T1000 (cell line): ENCODE results near the gene RPRD2.
"Not testable (repeated sequence)": the region's sequence is repeated elsewhere in the genome, so short reads cannot be mapped to it uniquely, and the experiment has no call there.

Experiments
- DNase-seq: peaks from one replicate; lab custom pipeline; 2025; ENCODE audit warnings: mixed read lengths; lab: John Stamatoyannopoulos, UW

Gene RPRD2

DNA sequence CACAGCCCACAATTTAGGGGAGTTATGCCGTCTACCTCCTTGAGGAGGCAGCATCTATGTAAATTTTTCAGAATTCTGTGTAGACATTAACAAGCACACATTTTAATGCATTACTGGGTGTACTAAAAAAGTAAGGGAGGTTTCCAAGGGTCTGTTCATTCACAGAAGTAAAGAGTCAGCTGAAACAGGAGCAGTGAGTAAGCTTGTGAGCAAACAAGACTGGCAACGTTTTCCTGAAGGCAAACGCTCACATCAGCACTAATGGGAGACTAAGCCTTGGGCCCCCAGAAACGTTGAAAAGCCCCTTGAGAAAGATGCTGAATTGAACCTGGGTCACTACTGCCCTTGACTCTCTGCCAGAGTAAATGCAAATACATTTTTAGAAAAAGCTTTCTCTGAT is 25.7 kb downstream of the RPRD2 start:
- DNase-seq = no peak

DNA sequence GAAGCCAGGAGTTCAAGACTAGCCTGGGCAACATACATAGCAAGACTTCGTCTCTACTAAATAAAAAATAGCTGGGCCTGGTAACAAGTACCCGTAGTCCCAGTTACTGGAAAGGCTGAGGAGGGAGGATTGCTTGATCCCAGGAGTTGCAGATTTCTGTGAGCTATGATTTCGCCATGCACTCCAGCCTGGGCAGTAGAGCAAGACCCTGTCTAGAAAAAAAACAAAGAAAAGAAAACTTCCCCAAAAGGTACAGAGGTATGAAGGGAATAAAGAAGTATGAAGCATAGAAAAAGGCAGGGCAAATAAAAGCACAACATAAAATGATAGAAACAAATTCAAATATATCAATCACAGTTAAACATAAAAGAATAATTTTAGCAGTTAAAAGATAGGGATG is 28.7 kb downstream of the RPRD2 start:
- no peak for DNase-seq

DNA sequence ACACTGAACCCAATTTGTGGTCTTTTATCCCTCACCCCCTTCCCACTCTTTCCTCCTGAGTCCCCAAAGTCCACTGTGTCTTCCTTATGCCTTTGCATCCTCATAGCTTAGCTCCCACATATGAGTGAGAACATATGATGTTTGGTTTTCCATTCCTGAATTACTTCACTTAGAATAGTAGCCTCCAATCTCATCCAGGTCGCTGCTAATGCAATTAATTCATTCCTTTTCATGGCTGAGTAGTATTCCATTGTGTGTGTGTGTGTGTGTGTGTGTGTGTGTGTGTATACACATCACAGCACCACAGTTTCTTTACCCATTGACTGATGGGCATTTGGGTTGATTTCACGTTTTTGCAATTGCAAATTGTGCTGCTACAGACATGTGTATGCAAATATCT is 31.2 kb downstream of the RPRD2 start:
- not testable (repeated sequence) for DNase-seq

DNA sequence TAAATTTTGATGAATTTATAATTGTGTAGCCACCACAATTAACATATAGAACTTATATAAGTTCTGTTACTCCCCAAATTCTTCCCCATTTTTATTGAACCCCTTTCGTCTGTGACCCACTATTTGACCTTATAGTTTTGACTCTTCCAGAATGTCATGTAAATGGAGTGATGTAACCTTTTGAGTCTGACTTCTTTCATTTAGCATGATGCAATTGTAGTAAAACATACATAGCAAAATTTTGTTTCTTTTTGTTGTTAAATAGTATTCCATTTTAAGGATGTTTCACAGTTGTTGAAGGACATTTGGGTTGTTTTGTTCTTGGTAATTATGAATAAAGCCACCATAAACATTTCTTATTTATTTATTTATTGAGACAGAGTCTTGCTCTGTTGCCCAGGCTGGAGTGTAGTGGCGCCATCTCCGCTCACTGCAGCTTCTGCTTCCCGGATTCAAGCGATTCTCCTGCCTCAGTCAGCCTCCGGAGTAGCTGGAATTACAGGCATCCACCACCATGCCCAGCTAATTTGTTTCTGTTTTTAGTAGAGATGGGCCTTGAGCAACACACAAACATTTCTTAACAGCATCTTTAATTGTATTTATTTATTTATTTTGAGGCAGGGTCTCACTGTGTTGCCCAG is 33.6 kb downstream of the RPRD2 start:
- no peak for DNase-seq

DNA sequence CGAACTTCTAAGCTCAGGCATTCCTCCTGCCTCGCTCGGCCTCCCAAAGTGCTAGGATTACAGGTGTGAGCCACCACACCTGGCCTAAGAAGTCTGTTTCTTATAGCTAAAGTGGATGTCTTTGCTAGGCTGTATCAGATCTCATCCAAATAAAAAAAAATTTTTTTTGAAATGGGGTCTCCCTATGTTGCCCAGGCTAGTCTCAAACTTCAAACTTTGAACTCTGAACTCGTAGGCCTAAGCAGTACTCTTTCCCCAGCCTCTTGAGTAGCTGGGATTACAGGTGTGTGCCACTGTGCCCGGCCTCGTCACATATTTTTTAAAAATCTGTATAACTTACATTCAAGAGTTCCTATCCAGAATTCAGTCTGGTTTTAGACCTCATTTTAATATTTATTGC is 40.5 kb downstream of the RPRD2 start:
- no peak for DNase-seq

DNA sequence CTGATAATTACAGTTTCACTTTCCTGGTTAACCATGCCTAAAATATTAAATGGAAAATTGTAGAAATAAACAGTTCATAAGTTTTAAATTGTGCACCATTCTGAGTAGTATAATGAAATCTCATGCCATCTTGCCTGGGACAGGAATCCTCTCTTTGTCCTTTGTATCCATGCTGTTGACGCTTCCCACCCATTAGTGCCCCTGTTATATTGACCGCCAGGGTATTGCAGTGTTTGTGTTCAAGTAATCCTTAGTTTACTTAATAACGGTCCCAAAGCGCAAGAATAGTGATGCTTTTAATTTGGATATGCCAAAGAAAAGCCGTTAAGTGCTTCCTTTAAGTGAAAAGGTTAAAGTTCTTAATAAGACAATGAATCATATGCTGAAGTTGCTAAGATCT is 41.7 kb downstream of the RPRD2 start:
- no peak for DNase-seq

DNA sequence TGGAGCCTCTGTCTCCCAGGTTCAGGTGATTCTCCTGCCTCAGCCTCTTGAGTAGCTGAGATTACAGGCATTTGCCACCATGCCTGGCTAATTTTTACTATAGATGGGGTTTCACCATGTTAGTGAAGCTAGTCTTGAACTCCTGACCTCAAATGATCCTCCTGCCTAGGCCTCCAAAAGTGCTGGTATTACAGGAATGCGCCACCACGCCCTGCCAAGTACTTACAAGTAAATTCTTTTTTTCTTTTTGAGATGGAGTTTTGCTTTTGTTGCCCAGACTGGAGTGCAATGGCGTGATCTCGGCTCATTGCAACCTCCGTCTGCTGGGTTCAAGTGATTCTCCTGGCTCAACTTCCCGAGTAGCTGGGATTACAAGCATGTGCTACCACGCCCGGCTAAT is 42.5 kb downstream of the RPRD2 start:
- no peak for DNase-seq

DNA sequence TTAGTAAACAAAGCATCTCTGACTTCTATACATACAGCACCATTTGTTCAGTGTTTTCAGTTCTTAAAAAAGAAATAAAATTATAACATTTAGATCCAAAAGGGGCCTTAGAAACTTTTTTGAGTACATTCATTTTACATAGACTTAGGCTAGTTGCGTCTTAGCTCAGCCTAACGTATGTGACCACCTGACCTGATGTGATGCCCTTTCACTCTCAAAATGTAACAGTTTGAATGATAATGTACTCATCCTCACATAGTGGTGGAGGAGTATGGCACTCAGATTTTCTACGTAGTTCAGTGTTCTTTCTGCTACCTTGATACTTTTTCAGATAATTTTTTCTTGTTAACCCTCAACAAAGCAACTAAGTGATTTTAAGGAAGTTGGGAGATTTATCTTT is 43.4 kb downstream of the RPRD2 start:
- no peak for DNase-seq

DNA sequence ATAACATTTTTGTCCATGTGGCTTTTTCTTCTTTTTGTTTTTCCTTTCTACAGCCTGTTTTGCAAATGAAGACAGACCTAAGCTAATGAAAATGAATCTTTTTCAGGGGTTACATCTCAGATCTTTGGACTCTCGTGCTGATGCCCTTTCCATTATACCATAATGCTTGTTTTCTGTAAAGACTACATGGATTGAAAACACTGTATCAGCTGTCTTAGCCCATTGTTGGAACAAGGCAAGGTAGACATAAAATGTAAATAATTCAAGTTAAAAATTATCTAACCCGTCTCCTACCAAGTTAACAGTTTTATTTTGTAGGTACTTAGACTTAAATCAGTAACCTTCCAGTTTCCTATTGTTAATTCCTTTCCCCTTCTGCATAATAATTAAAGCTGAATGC is 44.9 kb downstream of the RPRD2 start:
- DNase-seq = no peak

DNA sequence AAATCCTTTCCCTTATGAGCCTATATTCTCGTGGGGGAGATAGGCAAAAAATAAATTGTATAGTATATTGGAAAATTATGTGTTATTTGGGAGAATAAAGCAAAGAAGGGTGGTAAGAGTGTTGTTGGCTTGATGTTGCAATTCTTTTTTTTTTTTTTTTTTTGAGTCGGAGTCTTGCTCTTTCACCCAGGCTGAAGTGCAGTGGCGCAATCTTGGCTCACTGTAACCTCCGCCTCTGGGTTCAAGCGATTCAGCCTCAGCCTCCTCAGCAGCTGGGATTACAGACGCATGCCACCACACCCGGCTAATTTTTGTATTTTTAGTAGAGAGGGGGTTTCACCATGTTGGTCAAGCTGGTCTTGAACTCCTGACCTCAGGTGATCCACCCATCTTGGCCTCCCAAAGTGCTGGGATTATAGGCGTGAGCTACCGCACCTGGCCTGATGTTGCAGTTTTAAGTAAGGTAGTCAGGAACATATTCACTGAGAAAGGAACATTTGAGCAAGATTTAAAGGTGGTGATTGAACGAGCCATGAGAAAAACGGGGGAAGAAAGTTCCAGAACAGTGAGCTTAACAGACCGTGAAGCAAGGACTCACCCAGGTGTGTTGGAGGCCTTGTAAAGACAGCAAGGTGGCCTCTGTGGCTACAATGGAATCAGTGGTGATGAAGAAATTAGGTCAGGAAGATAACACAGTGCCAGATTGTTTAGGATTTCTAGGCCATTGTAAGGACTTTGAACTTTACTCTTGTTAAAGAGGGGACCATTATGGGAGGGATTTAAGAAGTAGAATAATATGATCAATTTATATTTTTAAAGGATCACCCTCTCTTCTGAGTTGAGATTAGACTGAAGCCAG is 45.8 kb downstream of the RPRD2 start:
- no peak for DNase-seq

DNA sequence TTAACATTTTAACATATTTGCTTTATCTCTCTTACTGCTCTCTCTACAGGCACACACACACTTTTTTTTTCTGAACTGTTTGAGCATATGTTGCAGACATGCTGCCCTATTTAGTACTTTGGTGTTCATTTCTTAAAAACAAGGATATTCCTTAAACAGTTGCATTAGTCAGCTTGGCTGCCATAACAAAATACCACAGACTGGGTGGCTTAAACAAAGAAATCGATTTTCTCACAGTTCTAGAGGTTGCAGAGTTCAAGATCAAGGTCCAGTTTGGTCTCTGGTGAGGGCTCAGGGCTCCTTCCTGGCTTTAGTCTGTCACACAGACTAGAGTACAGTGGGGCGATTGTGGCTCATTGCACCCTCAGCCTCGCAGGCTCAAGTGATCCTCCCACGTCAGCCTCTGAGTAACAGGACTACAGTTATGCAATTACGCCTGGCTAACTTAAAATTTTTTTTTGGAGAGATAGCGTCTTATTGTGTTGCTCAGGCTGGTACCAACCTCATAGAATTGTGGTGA is 46.7 kb downstream of the RPRD2 start:
- DNase-seq = no peak

DNA sequence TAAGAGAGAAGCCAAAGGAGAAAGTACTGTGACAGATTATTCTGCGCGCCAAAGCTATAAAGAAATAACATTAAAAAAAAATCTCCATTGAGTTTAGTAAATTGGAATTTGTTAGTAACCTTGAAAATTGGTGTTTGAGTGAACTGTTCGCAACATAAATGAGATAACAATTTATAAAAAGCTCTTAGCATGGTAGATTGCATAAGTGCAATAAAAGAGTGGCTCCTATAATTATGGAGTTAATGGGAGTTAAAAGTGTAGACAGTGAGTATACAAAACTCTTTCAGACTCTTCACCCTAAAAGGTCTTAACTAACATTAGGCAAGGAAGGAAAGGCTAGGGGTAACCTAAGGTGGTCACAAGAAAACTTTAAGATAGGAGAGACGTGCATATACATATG is 50.6 kb downstream of the RPRD2 start:
- DNase-seq = no peak

DNA sequence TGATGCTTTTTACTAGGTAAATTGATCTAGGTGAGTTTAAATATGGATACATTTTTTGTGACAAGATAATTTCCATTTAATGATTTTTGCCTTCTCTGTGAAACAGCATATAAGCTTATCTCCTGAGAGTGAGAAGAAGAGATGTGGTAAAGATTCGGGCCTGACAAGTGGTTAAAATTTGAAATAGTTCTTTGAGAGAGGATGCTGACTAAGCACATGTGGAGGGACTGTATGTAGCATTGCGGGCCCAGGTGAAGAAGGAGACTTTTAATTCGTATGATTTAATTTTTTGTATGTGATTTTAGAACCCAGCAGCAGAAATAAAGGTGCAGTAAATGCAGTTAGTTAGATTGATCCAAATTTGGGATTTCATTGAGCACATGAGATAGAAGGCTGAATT is 51.9 kb downstream of the RPRD2 start:
- DNase-seq = no peak

DNA sequence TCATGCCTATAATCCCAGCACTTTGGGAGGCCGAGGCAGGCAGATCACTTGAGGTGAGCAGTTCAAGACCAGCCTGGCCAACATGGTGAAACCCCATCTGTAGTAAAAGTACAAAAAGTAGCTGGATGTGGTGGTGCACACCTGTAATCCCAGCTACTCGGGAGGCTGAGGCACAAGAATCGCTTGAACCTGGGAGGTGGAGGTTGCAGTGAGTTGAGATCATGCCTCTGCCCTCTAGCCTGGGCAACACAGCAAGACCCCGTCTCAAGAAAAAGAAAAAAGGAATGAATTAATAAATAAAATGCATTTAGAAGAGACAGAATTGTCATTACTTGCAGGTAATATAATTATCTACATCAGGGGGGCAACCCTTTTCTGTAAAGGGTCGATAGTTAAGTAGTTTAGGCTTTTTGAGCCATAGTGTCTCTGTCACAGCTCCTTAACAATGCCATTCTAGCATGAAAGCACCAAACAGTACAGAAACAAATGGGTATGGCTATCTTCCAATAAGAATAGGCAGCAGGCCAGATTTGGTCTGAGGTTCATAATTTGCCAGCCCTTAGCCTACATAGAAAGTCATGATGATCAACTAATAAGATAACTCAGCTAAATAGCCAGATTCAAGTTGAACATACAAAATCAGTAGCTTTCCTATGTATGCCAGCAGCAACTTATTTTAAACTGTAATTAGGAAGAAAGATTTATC is 56.8 kb downstream of the RPRD2 start:
- no peak for DNase-seq

DNA sequence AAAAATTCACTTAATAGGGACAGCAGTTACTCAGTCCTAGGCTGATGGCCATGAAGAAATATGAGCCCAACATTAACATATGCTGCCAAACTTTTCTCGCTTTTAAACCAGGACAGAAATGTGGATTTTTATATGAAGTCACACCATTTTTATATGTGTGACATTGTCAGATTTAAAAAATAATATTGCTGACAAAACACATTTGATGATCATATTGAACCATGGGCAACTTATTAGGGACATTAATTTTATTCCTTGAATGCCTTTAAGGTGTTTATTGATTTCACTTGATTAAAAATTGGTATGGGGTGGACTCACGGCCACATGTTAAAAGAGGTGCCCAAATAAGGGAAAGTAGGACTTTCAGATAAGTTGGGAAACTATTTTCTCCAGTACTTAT is 58.6 kb downstream of the RPRD2 start:
- DNase-seq = no peak

DNA sequence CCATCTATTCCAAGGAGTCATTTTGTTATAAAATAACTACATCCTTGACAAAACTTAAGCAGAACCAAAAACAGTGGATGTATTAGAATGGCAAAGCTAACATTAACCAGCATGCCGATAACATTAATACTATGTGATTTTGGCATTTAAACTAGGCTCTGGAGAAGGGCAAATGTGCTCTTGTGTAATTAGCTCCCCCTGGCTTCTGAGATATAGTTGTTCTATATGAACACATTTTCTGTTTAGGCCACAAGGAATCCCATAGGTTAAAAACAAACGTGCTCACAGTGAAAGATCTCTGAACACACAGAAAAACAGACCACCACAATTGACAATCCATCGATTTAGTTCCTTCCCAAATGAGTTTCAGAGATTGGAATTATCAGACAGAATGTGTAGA is 65.9 kb downstream of the RPRD2 start:
- DNase-seq = no peak

DNA sequence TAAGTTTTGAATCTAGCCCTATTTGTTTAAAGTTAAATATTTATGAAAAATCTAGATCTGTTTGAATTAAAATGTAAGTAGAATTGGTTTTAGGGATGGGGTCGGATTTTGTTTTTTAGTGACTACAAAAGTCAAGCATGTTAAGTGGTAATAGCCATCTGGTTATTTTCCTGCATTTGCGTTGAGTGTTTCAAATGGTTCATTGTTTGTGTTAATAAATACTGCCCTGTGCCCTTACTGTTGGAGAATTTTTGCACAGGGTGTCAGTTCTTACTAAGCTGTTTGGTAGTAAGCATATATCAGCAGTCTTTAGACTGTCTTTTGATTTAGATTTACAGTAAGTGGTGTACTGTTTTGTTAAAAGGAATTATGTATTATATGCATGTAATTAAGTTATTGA is 77.2 kb downstream of the RPRD2 start:
- no peak for DNase-seq

DNA sequence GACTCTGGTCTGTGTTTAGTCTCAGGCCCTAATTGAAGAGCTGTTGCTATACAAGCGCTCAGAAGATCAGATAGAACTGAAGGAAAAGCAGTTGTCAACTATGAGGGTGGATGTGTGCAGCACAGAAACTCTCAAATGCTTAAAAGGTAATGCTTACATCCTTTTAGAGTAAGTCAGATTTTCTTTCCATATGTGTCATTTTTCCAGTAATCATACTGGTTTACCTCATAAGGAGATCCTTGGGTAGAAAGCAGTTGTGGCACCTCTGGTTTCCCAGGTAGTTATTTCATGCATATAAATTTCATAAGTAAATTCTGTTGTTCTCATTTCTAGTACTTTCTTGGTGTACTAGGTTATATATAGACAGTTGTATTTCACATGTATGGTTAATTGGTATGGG is 80.3 kb downstream of the RPRD2 start:
- DNase-seq = no peak

DNA sequence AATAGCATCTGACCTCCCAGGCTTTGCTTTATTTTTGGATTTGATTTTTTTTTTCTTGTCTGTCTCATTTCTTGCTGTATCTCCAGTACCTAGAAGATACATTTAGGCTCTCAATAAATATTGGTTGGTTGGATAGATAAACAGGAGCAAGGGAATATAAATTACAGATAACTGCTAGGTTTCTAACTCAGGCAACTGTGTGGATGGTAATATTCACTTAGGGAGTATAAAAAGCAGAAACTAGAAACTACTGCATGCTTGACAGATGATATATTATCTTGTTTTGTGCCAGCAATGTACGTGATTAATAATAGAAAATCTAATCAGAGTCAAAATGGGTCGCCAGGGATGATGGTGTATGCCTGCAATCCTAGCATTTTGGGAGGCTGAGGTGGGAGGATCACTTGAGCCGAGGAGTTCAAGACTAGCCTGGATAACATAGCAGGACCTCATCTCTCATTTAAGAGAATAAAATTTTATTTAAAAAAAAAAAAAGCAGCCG is 92.2 kb downstream of the RPRD2 start:
- DNase-seq = no peak

DNA sequence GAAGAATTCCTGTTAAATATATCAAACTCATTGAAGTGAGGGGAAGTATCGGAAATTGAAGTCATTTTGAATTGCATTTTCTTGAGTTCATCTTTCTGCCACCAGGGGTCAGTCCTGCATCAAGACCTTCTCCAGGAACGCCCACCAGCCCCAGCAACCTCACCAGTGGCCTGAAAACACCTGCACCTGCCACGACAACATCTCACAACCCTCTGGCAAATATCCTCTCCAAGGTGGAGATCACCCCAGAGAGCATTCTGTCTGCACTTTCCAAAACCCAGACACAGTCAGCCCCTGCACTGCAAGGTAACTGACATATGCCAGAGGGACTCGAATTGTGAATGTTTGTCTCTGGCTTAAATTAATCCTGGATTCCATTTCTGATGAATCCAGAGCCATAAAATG is 100.5 kb downstream of the RPRD2 start:
- peak; percentile 28 for DNase-seq

DNA sequence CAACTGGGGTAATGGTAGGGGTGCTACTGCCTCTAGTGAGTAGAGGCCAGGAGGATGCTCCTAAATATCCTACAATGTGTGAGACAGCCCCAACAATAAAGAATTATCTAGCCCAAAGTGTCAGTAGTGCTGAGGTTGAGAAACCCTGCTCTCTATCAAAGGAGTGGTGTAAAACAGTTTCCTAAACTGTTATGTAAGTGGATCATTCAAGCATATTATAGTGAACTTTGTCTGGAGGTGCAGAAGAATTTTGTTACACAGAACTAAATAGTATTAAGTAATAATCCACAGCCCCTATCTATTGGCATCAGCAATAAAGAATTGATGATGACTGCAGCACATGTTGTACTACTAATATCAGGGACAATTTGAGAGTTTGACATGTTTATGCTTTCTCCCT is 103.0 kb downstream of the RPRD2 start:
- no peak for DNase-seq

DNA sequence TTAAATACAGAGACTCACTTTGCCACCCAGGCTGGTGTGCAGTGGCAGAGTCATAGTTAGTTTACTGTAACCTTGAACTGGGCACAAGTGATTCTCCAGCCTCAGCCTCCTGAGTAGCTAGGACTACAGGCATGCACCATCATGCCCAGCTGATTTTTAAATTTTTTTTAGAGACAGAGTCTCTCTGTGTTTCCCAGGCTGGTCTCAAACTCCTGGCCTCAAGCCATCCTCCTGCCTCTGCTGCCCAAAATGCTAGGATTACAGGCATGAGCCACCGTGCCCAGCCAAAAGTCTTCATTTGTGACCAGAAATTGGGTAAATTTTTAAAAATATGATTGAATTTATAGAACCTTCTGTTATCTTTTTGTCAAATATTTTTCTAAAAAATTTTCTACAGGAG is 105.3 kb downstream of the RPRD2 start:
- no peak for DNase-seq
